ENCODE data around the gene GAPVD1. TPM values are rescaled to one million over a fixed set of nuclear protein-coding genes. Genes with fewer than 3 reads are reported as not detected.
A peak's percentile ranks its signal among the peaks of the same experiment; 100 is the strongest.

The GAPVD1 gene
- total RNA-seq, 1 donor from 2014 or later: 37.9 TPM

DNA sequence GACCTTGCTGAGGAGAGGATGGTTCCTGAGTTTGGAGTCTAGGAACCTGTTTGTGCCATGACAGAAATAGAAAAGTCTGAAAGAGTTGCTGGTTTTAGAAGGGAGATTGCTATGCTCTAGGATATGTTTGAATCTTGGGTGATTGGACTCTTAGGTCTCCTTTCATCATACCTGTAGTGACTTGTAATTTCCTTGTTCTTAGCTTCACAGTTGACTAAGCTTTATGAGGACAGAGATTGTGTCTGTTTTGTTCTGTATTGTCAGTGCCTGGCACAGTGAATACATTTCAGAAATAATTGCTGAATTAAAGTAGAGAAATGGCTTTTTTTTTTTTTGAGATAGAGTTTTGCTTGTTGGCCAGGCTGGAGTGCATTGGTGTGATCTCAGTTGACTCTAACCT is 31.5 kb downstream of the GAPVD1 start:
- Mint-ChIP-seq H3K27me3 (ENCODE audit: unreplicated experiment) (no peaks in the 10 kb centered on the region), H3K9me3 (ENCODE audit: unreplicated experiment) (no peaks in the 10 kb centered on the region), H3K36me3 (ENCODE audit: low read depth, unreplicated experiment) (peaks cover 7% of the 10 kb centered on the region), H3K4me1 (ENCODE audit: unreplicated experiment) (no peaks in the 10 kb centered on the region), H3K27ac (ENCODE audit: unreplicated experiment) (no peak overlapping the region), H3K4me3 (ENCODE audit: unreplicated experiment) (no peak overlapping the region)
- TF ChIP-seq, protein P1, sequence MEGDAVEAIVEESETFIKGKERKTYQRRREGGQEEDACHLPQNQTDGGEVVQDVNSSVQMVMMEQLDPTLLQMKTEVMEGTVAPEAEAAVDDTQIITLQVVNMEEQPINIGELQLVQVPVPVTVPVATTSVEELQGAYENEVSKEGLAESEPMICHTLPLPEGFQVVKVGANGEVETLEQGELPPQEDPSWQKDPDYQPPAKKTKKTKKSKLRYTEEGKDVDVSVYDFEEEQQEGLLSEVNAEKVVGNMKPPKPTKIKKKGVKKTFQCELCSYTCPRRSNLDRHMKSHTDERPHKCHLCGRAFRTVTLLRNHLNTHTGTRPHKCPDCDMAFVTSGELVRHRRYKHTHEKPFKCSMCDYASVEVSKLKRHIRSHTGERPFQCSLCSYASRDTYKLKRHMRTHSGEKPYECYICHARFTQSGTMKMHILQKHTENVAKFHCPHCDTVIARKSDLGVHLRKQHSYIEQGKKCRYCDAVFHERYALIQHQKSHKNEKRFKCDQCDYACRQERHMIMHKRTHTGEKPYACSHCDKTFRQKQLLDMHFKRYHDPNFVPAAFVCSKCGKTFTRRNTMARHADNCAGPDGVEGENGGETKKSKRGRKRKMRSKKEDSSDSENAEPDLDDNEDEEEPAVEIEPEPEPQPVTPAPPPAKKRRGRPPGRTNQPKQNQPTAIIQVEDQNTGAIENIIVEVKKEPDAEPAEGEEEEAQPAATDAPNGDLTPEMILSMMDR (IDR thresholded peaks at IDR 0.05; ENCODE audit: unreplicated experiment): no peak
- DNase-seq (ENCODE audit: low spot score): no peak

DNA sequence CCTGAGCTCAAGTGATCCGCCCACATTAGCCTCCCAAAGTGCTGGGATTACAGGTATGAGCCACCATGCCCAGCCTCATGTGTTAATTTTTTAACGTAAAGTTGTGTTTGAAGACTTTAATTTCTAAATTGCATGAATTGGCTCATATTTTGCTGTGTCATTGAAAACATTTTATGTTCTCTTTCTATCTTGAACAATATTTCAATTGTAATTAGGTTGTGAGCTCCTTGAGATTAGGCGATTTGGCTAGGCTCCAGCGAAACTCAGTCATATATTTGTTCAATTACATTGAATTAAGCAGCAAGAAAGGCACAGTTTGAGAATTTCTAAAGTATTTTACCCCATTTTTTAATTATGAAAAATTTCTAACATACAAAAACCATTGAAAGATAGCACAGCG is 34.0 kb downstream of the GAPVD1 start:
- H3K9me3 Mint-ChIP-seq (ENCODE audit: unreplicated experiment): no peaks in the 10 kb centered on the region
- H3K36me3 Mint-ChIP-seq (ENCODE audit: low read depth, unreplicated experiment): peaks cover 7% of the 10 kb centered on the region
- no peak overlapping the region for H3K4me3 Mint-ChIP-seq (ENCODE audit: unreplicated experiment)
- DNase-seq (ENCODE audit: low spot score): no peak
- H3K4me1 Mint-ChIP-seq (ENCODE audit: unreplicated experiment): no peaks in the 10 kb centered on the region
- no peak overlapping the region for H3K27ac Mint-ChIP-seq (ENCODE audit: unreplicated experiment)
- no peaks in the 10 kb centered on the region for H3K27me3 Mint-ChIP-seq (ENCODE audit: unreplicated experiment)
- TF ChIP-seq, protein P1 (IDR thresholded peaks at IDR 0.05; ENCODE audit: unreplicated experiment): no peak

DNA sequence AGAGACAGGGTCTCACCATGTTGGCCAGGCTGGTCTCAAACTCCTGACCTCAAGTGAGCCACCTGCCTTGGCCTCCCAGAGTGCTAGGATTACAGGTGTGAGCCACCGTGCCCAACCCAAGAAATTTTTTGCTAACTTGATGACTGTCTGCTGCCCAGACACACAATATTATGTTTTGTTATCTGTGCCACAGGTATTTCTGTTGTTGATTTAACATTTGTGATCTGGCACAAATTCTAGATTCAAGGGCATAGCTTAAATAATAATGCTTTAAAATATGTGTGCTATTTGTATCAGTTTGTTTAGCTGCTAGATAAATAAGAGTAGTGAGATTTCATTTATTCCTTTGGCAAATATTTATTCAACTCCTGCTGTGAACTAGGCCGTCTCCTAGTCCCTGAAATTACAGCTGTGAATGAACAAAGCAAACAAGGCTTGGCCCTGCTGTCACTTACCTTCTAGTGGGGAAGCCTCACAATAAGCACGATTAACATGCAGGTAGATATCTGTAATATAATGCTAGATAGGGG is 35.3 kb downstream of the GAPVD1 start:
- Mint-ChIP-seq H3K4me3 (ENCODE audit: unreplicated experiment) (no peak overlapping the region), H3K36me3 (ENCODE audit: low read depth, unreplicated experiment) (peaks cover 7% of the 10 kb centered on the region), H3K27ac (ENCODE audit: unreplicated experiment) (no peak overlapping the region), H3K4me1 (ENCODE audit: unreplicated experiment) (no peaks in the 10 kb centered on the region), H3K9me3 (ENCODE audit: unreplicated experiment) (no peaks in the 10 kb centered on the region), H3K27me3 (ENCODE audit: unreplicated experiment) (no peaks in the 10 kb centered on the region)
- DNase-seq (ENCODE audit: low spot score): no peak
- TF ChIP-seq, protein P1 (IDR thresholded peaks at IDR 0.05; ENCODE audit: unreplicated experiment): no peak

DNA sequence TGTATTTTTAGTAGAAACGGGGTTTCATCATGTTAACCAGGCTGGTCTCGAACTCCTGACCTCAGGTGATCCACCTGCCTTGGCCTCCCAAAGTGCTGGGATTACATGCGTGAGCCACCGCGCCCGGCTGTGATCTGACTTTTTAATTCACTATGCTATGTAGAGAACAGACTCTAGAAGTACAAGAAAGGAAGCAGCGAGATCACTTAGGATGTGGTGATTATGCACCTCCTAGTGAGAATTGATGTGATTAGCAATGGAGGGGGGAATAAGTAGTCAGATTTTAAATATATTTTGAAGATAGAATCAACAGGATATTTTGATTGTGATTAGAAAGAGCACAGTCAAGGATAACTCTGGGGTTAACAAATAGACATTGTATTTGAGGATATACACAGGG is 36.3 kb downstream of the GAPVD1 start:
- no peak for DNase-seq (ENCODE audit: low spot score)
- no peak overlapping the region for H3K27ac Mint-ChIP-seq (ENCODE audit: unreplicated experiment)
- no peaks in the 10 kb centered on the region for H3K27me3 Mint-ChIP-seq (ENCODE audit: unreplicated experiment)
- H3K4me1 Mint-ChIP-seq (ENCODE audit: unreplicated experiment): no peaks in the 10 kb centered on the region
- H3K36me3 Mint-ChIP-seq (ENCODE audit: low read depth, unreplicated experiment): peaks cover 15% of the 10 kb centered on the region
- H3K9me3 Mint-ChIP-seq (ENCODE audit: unreplicated experiment): no peaks in the 10 kb centered on the region
- no peak overlapping the region for H3K4me3 Mint-ChIP-seq (ENCODE audit: unreplicated experiment)
- TF ChIP-seq, protein P1 (IDR thresholded peaks at IDR 0.05; ENCODE audit: unreplicated experiment): no peak

DNA sequence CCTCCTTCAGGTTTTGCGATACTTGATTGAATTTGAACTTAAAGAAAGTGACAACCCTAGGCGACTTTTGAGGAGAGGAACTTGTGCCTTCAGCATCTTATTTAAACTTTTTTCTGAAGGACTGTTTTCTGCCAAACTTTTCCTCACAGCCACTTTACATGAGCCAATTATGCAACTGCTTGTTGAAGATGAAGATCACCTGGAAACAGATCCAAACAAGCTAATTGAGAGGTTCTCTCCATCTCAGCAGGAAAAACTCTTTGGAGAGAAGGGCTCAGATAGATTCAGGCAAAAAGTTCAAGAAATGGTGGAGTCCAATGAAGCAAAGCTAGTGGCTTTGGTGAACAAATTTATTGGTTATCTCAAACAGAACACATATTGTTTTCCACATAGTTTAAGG is 40.6 kb downstream of the GAPVD1 start:
- no peaks in the 10 kb centered on the region for H3K4me1 Mint-ChIP-seq (ENCODE audit: unreplicated experiment)
- H3K27me3 Mint-ChIP-seq (ENCODE audit: unreplicated experiment): no peaks in the 10 kb centered on the region
- no peak for DNase-seq (ENCODE audit: low spot score)
- no peak overlapping the region for H3K27ac Mint-ChIP-seq (ENCODE audit: unreplicated experiment)
- peak overlapping the region; percentile 37 for H3K4me3 Mint-ChIP-seq (ENCODE audit: unreplicated experiment)
- TF ChIP-seq, protein P1 (IDR thresholded peaks at IDR 0.05; ENCODE audit: unreplicated experiment): no peak
- peaks cover 14% of the 10 kb centered on the region for H3K36me3 Mint-ChIP-seq (ENCODE audit: low read depth, unreplicated experiment)
- H3K9me3 Mint-ChIP-seq (ENCODE audit: unreplicated experiment): no peaks in the 10 kb centered on the region

Data from endothelial cell (in vitro differentiated cells).